B cell (primary cell): Measurements from ENCODE around the gene CHD9. TPM values are rescaled to one million over a fixed set of nuclear protein-coding genes. Genes with fewer than 3 reads are reported as not detected.

Experiments used
- ATAC-seq: fragments of 200-7000 bp; cut with Tn5 transposase; one replicate; pipeline ENCODE4 v1.10.0; 2021; ENCODE audit warnings: low read depth, mild to moderate bottlenecking, moderate number of reproducible peaks, moderate library complexity
- CTCF ChIA-PET: fragments of 350-600 bp; sonication (Branson Sonifier 250); formaldehyde crosslinking; loops from one replicate; lab custom pipeline; 2021; ENCODE audit warnings: antibody characterized with exemption, inconsistent platforms; lab: Charles Lee
- POLR2A ChIA-PET: fragments of 350-600 bp; sonication (Branson Sonifier 250); formaldehyde crosslinking; loops from one replicate; lab custom pipeline; 2021; ENCODE audit warnings: antibody characterized with exemption; lab: Charles Lee
- DNase-seq: peaks from one replicate; pipeline ENCODE4 v3.0.0; 2013
- H2AFZ ChIP-seq: 2 replicates; pipeline ENCODE4 v1.6.1; 2012; ENCODE audit warnings: mild to moderate bottlenecking, low read depth, low read length; ENCODE audit not compliant: insufficient read depth, poor library complexity, severe bottlenecking
- H3K27ac ChIP-seq, 2 donors: 1 replicate in 1 of 2; 2 replicates in 1 of 2; pipeline ENCODE4 v1.5.1; 2012 to 2013; ENCODE audit warnings: low read length in 2 of 2, mild to moderate bottlenecking in 2 of 2, moderate library complexity in 1 of 2
- H3K27me3 ChIP-seq, 4 experiments: fragments of 200-600 bp in 1 of 4; sonication (generic) in 1 of 4; replicated peaks in 1 of 4; 1 replicate in 2 of 4; 2 replicates in 2 of 4; pipeline versions ENCODE4 v1.6.1 to v1.7.0; 2013 to 2016; ENCODE audit warnings: low read length in 3 of 4, mild to moderate bottlenecking in 2 of 4, mixed read lengths in 1 of 4, moderate library complexity in 1 of 4; ENCODE audit not compliant: insufficient read depth in 4 of 4, control insufficient read depth in 3 of 4; ENCODE audit errors: control extremely low read depth in 1 of 4
- H3K36me3 ChIP-seq, 2 experiments: replicated peaks in 1 of 2; 1 replicate in 1 of 2; 2 replicates in 1 of 2; pipeline versions ENCODE4 v1.6.1 to v1.7.1; 2013; ENCODE audit warnings: low read length in 1 of 2; ENCODE audit not compliant: insufficient read depth in 2 of 2, control insufficient read depth in 1 of 2; ENCODE audit errors: control extremely low read depth in 1 of 2, extremely low read depth in 1 of 2
- H3K4me1 ChIP-seq, 2 donors: fragments of 200-600 bp in 1 of 2; sonication (generic) in 1 of 2; 1 replicate in 1 of 2; 2 replicates in 1 of 2; pipeline versions ENCODE4 v1.5.1 to v1.6.1; 2013 to 2017; ENCODE audit warnings: low read length in 2 of 2; ENCODE audit not compliant: control insufficient read depth in 2 of 2, insufficient read depth in 2 of 2
- H3K4me2 ChIP-seq: replicated peaks from 2 replicates; pipeline ENCODE3; 2012; ENCODE audit warnings: mild to moderate bottlenecking, low read depth, low read length; ENCODE audit not compliant: poor library complexity, severe bottlenecking
- H3K4me3 ChIP-seq, 5 experiments: fragments of 200-600 bp in 1 of 5; sonication (generic) in 1 of 5; 1 replicate in 3 of 5; 2 replicates in 2 of 5; pipeline versions ENCODE4 v1.5.1 to v1.7.0; 2011 to 2016; ENCODE audit warnings: low read length in 4 of 5, mild to moderate bottlenecking in 4 of 5, low read depth in 2 of 5, control low read depth in 1 of 5, moderate library complexity in 1 of 5; ENCODE audit not compliant: insufficient read depth in 1 of 5; ENCODE audit errors: control extremely low read depth in 1 of 5, extremely low read depth in 1 of 5
- H3K79me2 ChIP-seq: fragments of 200-600 bp; sonication (generic); one replicate; pipeline ENCODE4 v1.6.0; 2016; ENCODE audit warnings: low read length; ENCODE audit not compliant: control insufficient read depth, insufficient read depth
- H3K9ac ChIP-seq: fragments of 200-600 bp; sonication (generic); 2 replicates; pipeline ENCODE4 v1.6.1; 2017; ENCODE audit warnings: mild to moderate bottlenecking, low read length, moderate library complexity
- H3K9me3 ChIP-seq, 3 donors: one replicate each; pipeline versions ENCODE4 v1.6.1 to v1.7.1; 2013; ENCODE audit warnings: low read length in 2 of 3; ENCODE audit not compliant: control insufficient read depth in 2 of 3, insufficient read depth in 1 of 3; ENCODE audit errors: control extremely low read depth in 1 of 3
- H4K20me1 ChIP-seq: 2 replicates; pipeline ENCODE4 v1.6.0; 2012; ENCODE audit warnings: mild to moderate bottlenecking, low read length; ENCODE audit not compliant: insufficient read depth, control insufficient read depth, poor library complexity, severe bottlenecking
- H3K27ac Mint-ChIP-seq: one replicate; pipeline ENCODE4 v1.8.0; 2021; ENCODE audit warnings: mixed read lengths
- H3K27me3 Mint-ChIP-seq: one replicate; pipeline ENCODE4 v1.8.0; 2021; ENCODE audit warnings: mixed read lengths
- H3K4me1 Mint-ChIP-seq: one replicate; pipeline ENCODE4 v1.8.0; 2021; ENCODE audit warnings: mixed read lengths
- H3K4me3 Mint-ChIP-seq: one replicate; pipeline ENCODE4 v1.8.0; 2021; ENCODE audit warnings: mixed read lengths
- H3K9me3 Mint-ChIP-seq: one replicate; pipeline ENCODE4 v1.8.0; 2022; ENCODE audit warnings: mixed read lengths; ENCODE audit not compliant: insufficient read depth
- CTCF ChIP-seq: fragments of 200-600 bp; IDR thresholded peaks from one replicate; pipeline ENCODE4 v1.8.0; 2022; ENCODE audit warnings: antibody characterized with exemption, mild to moderate bottlenecking
- EZH2 ChIP-seq: IDR thresholded peaks from 2 replicates; pipeline ENCODE4 v1.6.1; 2012; ENCODE audit warnings: borderline replicate concordance, low read depth, mild to moderate bottlenecking, moderate library complexity, low read length; ENCODE audit not compliant: insufficient read depth, poor library complexity, severe bottlenecking
- WGBS: methylation state at CpG from one replicate; pipeline ENCODE4 v1.1.5; 2013; ENCODE audit warnings: missing lambda C conversion rate; ENCODE audit not compliant: insufficient coverage; 5-methylcytosine and 5-hydroxymethylcytosine counted together
- intact Hi-C: fragments of 100-400 bp; cut with micrococcal nuclease; formaldehyde crosslinking; loops from one replicate; pipeline ENCODE4 v1.10.0; 2022
- polyA plus RNA-seq: library from polyadenylated mRNA; depleted of rRNA; stranded (reverse); fragments of >200 nt; gene quantifications from 2 replicates; pipeline ENCODE4 v1.2.3, GENCODE V29; 2012
- total RNA-seq, 2 donors: library from RNA; stranded (reverse); fragments of 120-200 nt in 1 of 2; gene quantifications; 1 replicate in 1 of 2; 2 replicates in 1 of 2; pipeline versions ENCODE4 v1.2.3 to v1.2.4, GENCODE V29; 2013 to 2022

The CHD9 gene
- total and polyA plus RNA-seq, 2 donors (not counting 1 experiment from before 2014, with no cell fraction given): 12.2 to 102 TPM

GRCh38 chr16:53257001-53257400 is 202.2 kb downstream of the CHD9 start:
- H3K9me3 Mint-ChIP-seq: peaks cover 4% of the 10 kb centered on the region
- DNase-seq (no peak), ATAC-seq (no peak)
- Histone ChIP-seq H3K79me2 (no peaks in the 10 kb centered on the region), H3K9me3 (peaks cover 0 to 4% (median 0%) of the 10 kb centered on the region in 3 donors), H3K4me2 (no peak overlapping the region), H4K20me1 (no peaks in the 10 kb centered on the region), H2AFZ (no peak overlapping the region), H3K27me3 (no peaks in the 10 kb centered on the region), H3K4me3 (no peak overlapping the region), H3K4me1 (no peaks in the 10 kb centered on the region), H3K9ac (no peak overlapping the region), H3K27ac (no peak overlapping the region), H3K36me3 (peaks cover 0 to 64% of the 10 kb centered on the region in 2 experiments)
- ChIA-PET CTCF (no interaction called here), POLR2A (no interaction called here)
- no peaks in the 10 kb centered on the region for H3K4me1 Mint-ChIP-seq
- no peak overlapping the region for H3K4me3 Mint-ChIP-seq
- H3K27me3 Mint-ChIP-seq: no peaks in the 10 kb centered on the region
- no peak for TF ChIP-seq CTCF
- TF ChIP-seq EZH2: no peak
- intact Hi-C loops: no loop called here
- WGBS: 100% methylated on average over 1 of the region's 2 CpGs
- no peak overlapping the region for H3K27ac Mint-ChIP-seq

DNA sequence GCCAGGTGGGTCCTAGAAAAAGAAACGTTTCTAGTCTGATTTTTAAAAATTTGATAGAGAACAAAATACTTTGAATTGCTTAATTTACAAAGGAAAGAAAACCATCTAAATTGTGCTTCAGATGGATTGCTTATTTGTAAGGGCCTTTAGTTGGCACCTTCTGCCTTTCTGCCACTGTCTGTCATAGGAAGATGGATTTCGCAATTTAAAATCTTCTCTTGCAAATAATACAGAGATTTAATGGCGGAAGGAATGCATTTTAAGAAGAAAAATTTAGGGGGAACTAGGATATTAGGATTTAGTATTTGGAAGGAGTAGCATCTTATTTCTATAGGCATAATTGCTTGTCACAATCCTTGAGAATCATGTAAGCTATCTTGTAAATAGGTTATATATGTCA is 204.0 kb downstream of the CHD9 start:
- no peaks in the 10 kb centered on the region for H3K27me3 ChIP-seq
- no CpG with 5 or more reads among the region's 3 CpGs for WGBS
- no peaks in the 10 kb centered on the region for H3K27me3 Mint-ChIP-seq
- DNase-seq (no peak), ATAC-seq (no peak)
- no peak overlapping the region for H3K4me3 ChIP-seq
- H3K9ac ChIP-seq: no peak overlapping the region
- H3K79me2 ChIP-seq: no peaks in the 10 kb centered on the region
- H3K27ac ChIP-seq: no peak overlapping the region
- POLR2A ChIA-PET: interaction anchor here (0.6 kb wide), 1 partner anchor 220 kb away, joined by 5 read pairs; no protein-coding TSS in a partner anchor
- no peak overlapping the region for H3K4me3 Mint-ChIP-seq
- H3K36me3 ChIP-seq: peaks cover 0 to 68% of the 10 kb centered on the region in 2 experiments
- intact Hi-C loops: no loop called here
- H3K4me2 ChIP-seq: no peak overlapping the region
- no peaks in the 10 kb centered on the region for H3K4me1 ChIP-seq
- H3K9me3 Mint-ChIP-seq: peaks cover 4% of the 10 kb centered on the region
- no peak overlapping the region for H3K27ac Mint-ChIP-seq
- H4K20me1 ChIP-seq: no peaks in the 10 kb centered on the region
- H3K4me1 Mint-ChIP-seq: no peaks in the 10 kb centered on the region
- H3K9me3 ChIP-seq: peaks cover 0 to 4% (median 0%) of the 10 kb centered on the region in 3 donors
- no peak for TF ChIP-seq EZH2
- no peak for TF ChIP-seq CTCF
- no peak overlapping the region for H2AFZ ChIP-seq
- CTCF ChIA-PET: no interaction called here
